ENCODE results near the gene NPTN.

GRCh38 chr15:73620078-73620477, 13.1 kb downstream of the NPTN start:
- no peak for TF ChIP-seq POLR2A (IDR thresholded peaks at IDR 0.05; ENCODE audit: low read depth, low read length)
- no peak for TF ChIP-seq TAF1 (IDR thresholded peaks at IDR 0.05; ENCODE audit: low read depth, low read length)

Measured in GM12891 (cell line).